Brain microvascular endothelial cell (primary cell): ENCODE results near the gene SURF2.
"Not testable (repeated sequence)": the region's sequence is repeated elsewhere in the genome, so short reads cannot be mapped to it uniquely, and the experiment has no call there.

ENCODE experiments used
- DNase-seq: peaks from one replicate; pipeline ENCODE4 v3.0.0-alpha.2; 2020
- H3K27ac ChIP-seq: fragments of 250-450 bp; sonication (Bioruptor Pico); 2 replicates; pipeline ENCODE4 v1.5.1; 2020; ENCODE audit warnings: mild to moderate bottlenecking, moderate library complexity
- H3K27me3 ChIP-seq: fragments of 250-450 bp; sonication (Bioruptor Pico); replicated peaks from 2 replicates; pipeline ENCODE4 v1.5.1; 2020; ENCODE audit warnings: mild to moderate bottlenecking
- H3K36me3 ChIP-seq: fragments of 250-450 bp; sonication (Bioruptor Pico); replicated peaks from 2 replicates; pipeline ENCODE4 v1.5.1; 2020; ENCODE audit warnings: mild to moderate bottlenecking
- H3K4me3 ChIP-seq: 2 replicates; pipeline ENCODE4 v1.5.1; 2011; ENCODE audit warnings: low read depth, mild to moderate bottlenecking, control low read depth, low read length, moderate library complexity
- CTCF ChIP-seq: IDR thresholded peaks from 2 replicates; pipeline ENCODE4 v1.5.1; 2011; ENCODE audit warnings: low read depth, mild to moderate bottlenecking, moderate library complexity, low read length, control low read depth, inconsistent platforms; ENCODE audit errors: missing control alignments
- in situ Hi-C: cut with HindIII; loops from 2 replicates; pipeline ENCODE4 v1.10.0; 2017; ENCODE audit warnings: low sequenced_read_pairs, low pct_ligation_motif_present

Gene SURF2

GRCh38 chr9:133374612-133375115 is 18.3 kb downstream of the SURF2 start:
- peaks cover 37% of the 10 kb centered on the region for H3K36me3 ChIP-seq
- H3K4me3 ChIP-seq: peak overlapping the region; percentile 94
- TF ChIP-seq CTCF: no peak
- H3K27ac ChIP-seq: peak overlapping the region; percentile 96
- no peaks in the 10 kb centered on the region for H3K27me3 ChIP-seq
- DNase-seq: peak; percentile 25
- in situ Hi-C loops: no loop called here

GRCh38 chr9:133375116-133375723 is 18.9 kb downstream of the SURF2 start:
- peak; percentile 12 for DNase-seq
- Histone ChIP-seq H3K27ac (peak overlapping the region; percentile 96), H3K27me3 (no peaks in the 10 kb centered on the region), H3K4me3 (peak overlapping the region; percentile 94), H3K36me3 (peaks cover 32% of the 10 kb centered on the region)
- TF ChIP-seq CTCF: no peak
- in situ Hi-C loops: no loop called here

- peak; percentile 91 for DNase-seq
- Histone ChIP-seq H3K36me3 (peaks cover 24% of the 10 kb centered on the region), H3K4me3 (peak within 1 kb of the TSS; percentile 94), H3K27ac (peak within 1 kb of the TSS; percentile 96), H3K27me3 (no peaks in the 10 kb centered on the region)
- TF ChIP-seq CTCF: no peak
- in situ Hi-C loops: no loop called here
Measured at GRCh38 chr9:133375724-133376654, 19.6 kb downstream of the SURF2 start, which contains the start of the genes STKLD1 and SURF4. Gene STKLD1, plus strand, starts transcription at chr9:133376366. Its CDS starts 108 bp downstream, at chr9:133376474. Gene SURF4, minus strand, starts transcription at chr9:133376060. Its CDS starts 91 bp downstream, at chr9:133375969.

GRCh38 chr9:133377280-133377679 is 20.9 kb downstream of the SURF2 start:
- in situ Hi-C loops, H3K27me3 ChIP-seq, DNase-seq, H3K4me3 ChIP-seq, H3K27ac ChIP-seq: not testable (repeated sequence)
- peaks cover 15% of the 10 kb centered on the region for H3K36me3 ChIP-seq

GRCh38 chr9:133377721-133378216 is 21.4 kb downstream of the SURF2 start:
- in situ Hi-C loops: no loop called here
- DNase-seq: peak; percentile 19
- TF ChIP-seq CTCF: no peak
- Histone ChIP-seq H3K27ac (no peak overlapping the region), H3K27me3 (no peaks in the 10 kb centered on the region), H3K4me3 (no peak overlapping the region), H3K36me3 (peaks cover 10% of the 10 kb centered on the region)

GRCh38 chr9:133378408-133378962 is 22.1 kb downstream of the SURF2 start:
- no peak for TF ChIP-seq CTCF
- Histone ChIP-seq H3K27me3 (no peaks in the 10 kb centered on the region), H3K27ac (no peak overlapping the region), H3K4me3 (no peak overlapping the region), H3K36me3 (peaks cover 3% of the 10 kb centered on the region)
- in situ Hi-C loops: no loop called here
- DNase-seq: no peak
